Upper lobe of left lung (tissue), 6 donors: ENCODE data around the gene KIF13A. TPM values are rescaled to one million over a fixed set of nuclear protein-coding genes. Genes with fewer than 3 reads are reported as not detected.
"Not testable (repeated sequence)": the region's sequence is repeated elsewhere in the genome, so short reads cannot be mapped to it uniquely, and the experiment has no call there.

Experiments
- ATAC-seq, 2 donors: fragments of 200-7000 bp; cut with Tn5 transposase; one replicate each; pipeline ENCODE4 v1.9.1; 2022; ENCODE audit warnings: mild to moderate bottlenecking in 2 of 2, moderate library complexity in 2 of 2; ENCODE audit not compliant: low FRiP score in 2 of 2
- DNase-seq, 2 donors: peaks; one replicate each; pipeline ENCODE4 v3.0.0-alpha.2; 2019 to 2020
- H3K27ac ChIP-seq, 4 donors: fragments of 200-600 bp; sonication (generic); one replicate each; pipeline ENCODE4 v1.5.1; 2016 to 2019
- H3K27me3 ChIP-seq, 4 donors: fragments of 200-600 bp; sonication (generic); one replicate each; pipeline ENCODE4 v1.5.1; 2017 to 2019
- H3K36me3 ChIP-seq, 4 donors: fragments of 200-600 bp; sonication (generic); one replicate each; pipeline ENCODE4 v1.5.1; 2016 to 2019
- H3K4me1 ChIP-seq, 4 donors: fragments of 200-600 bp; sonication (generic); one replicate each; pipeline ENCODE4 v1.5.1; 2018 to 2019
- H3K4me3 ChIP-seq, 4 donors: fragments of 200-600 bp; sonication (generic); one replicate each; pipeline ENCODE4 v1.5.1; 2017 to 2019; ENCODE audit warnings: mild to moderate bottlenecking in 2 of 4, moderate library complexity in 1 of 4
- H3K9me3 ChIP-seq, 4 donors: fragments of 200-600 bp; sonication (generic); one replicate each; pipeline ENCODE4 v1.5.1; 2018 to 2019
- CTCF ChIP-seq, 6 experiments: fragments of 450-650 bp in 4 of 6; fragments of 200-600 bp in 2 of 6; sonication (generic) in 2 of 6; IDR thresholded peaks; one replicate each; pipeline ENCODE4 v1.5.1; 2016 to 2019; ENCODE audit warnings: antibody characterized with exemption in 6 of 6
- EP300 ChIP-seq, 4 donors: sonication (generic); formaldehyde crosslinking; IDR thresholded peaks; one replicate each; pipeline ENCODE4 v1.5.1; 2017; ENCODE audit warnings: antibody characterized with exemption in 4 of 4, control low read depth in 2 of 4
- POLR2A ChIP-seq, 4 donors: fragments of 450-650 bp; IDR thresholded peaks; one replicate each; pipeline ENCODE4 v1.5.1; 2016 to 2017; ENCODE audit warnings: antibody characterized with exemption in 4 of 4, mild to moderate bottlenecking in 2 of 4
- POLR2AphosphoS5 ChIP-seq, 2 donors: sonication (generic); formaldehyde crosslinking; IDR thresholded peaks; one replicate each; pipeline ENCODE4 v1.5.1; 2017; ENCODE audit warnings: antibody characterized with exemption in 2 of 2
- WGBS, 2 donors: methylation state at CpG; one replicate each; pipeline ENCODE4 v1.1.5; 2017 to 2018; 5-methylcytosine and 5-hydroxymethylcytosine counted together
- total RNA-seq, 6 donors: library from RNA; depleted of rRNA in 4 of 6; stranded (reverse); fragments of >200 nt in 4 of 6; gene quantifications; one replicate each; pipeline versions ENCODE4 v1.1.0 to v1.2.1, GENCODE V29; 2016 to 2021
- donor health status: DM: no; HTN: no; CAD: no; lungs with moderate emphysema.
- donor health status: DM: no; HTN: yes; CAD: no; lungs with severe emphysema.

The KIF13A gene
- total RNA-seq, 6 donors from 2014 or later, result 35.8 to 59.9 (median 49.0) TPM

DNA sequence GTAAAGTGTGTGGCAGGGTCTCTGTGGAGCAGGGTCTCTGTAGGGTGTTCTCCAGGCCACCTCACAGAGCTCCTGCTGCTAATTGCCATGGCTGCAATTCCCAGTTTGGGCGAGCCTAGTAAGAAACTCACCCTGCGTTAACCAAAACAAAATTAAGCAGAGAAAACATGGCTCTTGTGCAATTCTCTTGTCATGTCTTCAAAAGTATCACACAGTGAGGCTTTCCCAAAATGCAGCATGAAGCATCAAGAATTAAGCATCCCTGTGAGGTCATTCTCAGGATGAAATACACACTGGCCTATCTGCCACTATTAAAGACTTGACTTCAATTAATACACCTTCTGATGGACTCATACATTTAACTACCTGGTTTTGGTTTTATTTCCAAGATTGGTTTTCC is 72.8 kb downstream of the KIF13A start:
- no peaks in the 10 kb centered on the region for H3K27me3 ChIP-seq
- WGBS, 2 donors, result 83 to 85% methylated on average over 2 of the region's 2 CpGs
- no peak overlapping the region for H3K4me3 ChIP-seq
- H3K9me3 ChIP-seq, result no peaks in the 10 kb centered on the region
- TF ChIP-seq CTCF (IDR thresholded peaks at IDR 0.05), result no peak
- DNase-seq (no peak), ATAC-seq (no peak)
- H3K27ac ChIP-seq, result no peak overlapping the region
- H3K4me1 ChIP-seq, result peaks cover 0 to 17% (median 12%) of the 10 kb centered on the region in 4 donors
- H3K36me3 ChIP-seq, result no peaks in the 10 kb centered on the region

DNA sequence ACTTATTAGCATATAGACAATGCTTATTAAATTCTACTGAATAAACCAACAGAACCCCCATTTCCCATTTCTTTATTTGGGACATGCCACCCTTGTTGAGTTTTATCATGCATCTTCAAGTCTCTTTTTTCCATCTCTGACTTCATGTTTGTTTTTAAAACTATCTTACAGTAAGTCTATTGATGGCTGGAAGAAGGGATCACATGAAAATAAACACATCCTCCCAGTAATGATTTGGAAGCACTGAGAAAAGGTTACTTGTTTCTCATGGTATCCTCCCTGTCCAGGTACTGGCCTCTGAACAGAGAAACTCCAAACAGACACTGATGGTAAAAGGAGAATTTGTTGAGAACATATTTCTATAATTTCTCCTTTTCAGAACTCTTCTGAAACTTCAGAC is 74.9 kb downstream of the KIF13A start:
- no peaks in the 10 kb centered on the region for H3K36me3 ChIP-seq
- no peak overlapping the region for H3K27ac ChIP-seq
- TF ChIP-seq POLR2A (IDR thresholded peaks at IDR 0.05), result no peak
- no peak for TF ChIP-seq CTCF (IDR thresholded peaks at IDR 0.05)
- no peak for TF ChIP-seq EP300 (IDR thresholded peaks at IDR 0.05)

GRCh38 chr6:17911656-17912055 is 75.8 kb downstream of the KIF13A start:
- H3K4me1 ChIP-seq, result peaks cover 24 to 28% (median 26%) of the 10 kb centered on the region in 4 donors

More for the DNA sequence above, 74.9 kb downstream of the KIF13A start:
- H3K27me3 ChIP-seq, result no peaks in the 10 kb centered on the region
- H3K4me1 ChIP-seq, result peaks cover 15 to 19% (median 18%) of the 10 kb centered on the region in 4 donors
- no peak for DNase-seq
- no peak for ATAC-seq
- H3K9me3 ChIP-seq, result no peaks in the 10 kb centered on the region
- no peak overlapping the region for H3K4me3 ChIP-seq

DNA sequence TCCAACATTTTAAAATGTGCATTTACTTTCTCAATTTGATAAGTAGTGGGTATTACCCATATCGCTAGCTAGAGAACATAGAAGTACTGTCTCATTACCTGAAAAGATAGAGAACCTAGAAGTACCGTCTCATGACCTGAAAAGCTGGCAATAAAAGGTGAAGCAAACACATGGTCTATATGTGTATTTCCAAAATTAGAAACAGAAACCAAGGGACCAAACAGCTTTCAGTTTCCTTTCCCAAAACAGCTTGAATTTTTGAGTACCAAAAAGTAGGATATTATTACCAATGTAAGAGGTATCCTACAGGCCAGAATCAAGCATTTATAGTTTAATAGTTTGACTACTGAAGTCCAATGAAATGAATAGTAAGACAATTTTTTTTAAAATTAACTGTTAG is 77.2 kb downstream of the KIF13A start:
- TF ChIP-seq POLR2AphosphoS5 (IDR thresholded peaks at IDR 0.05) (no peak), POLR2A (IDR thresholded peaks at IDR 0.05) (no peak)
- Histone ChIP-seq H3K27me3 (no peaks in the 10 kb centered on the region), H3K27ac (no peak overlapping the region), H3K9me3 (no peaks in the 10 kb centered on the region), H3K4me1 (peaks cover 33 to 42% (median 37%) of the 10 kb centered on the region in 4 donors), H3K36me3 (no peaks in the 10 kb centered on the region), H3K4me3 (no peak overlapping the region)
- DNase-seq, result no peak
- 49 to 56% methylated on average over 2 of the region's 2 CpGs for WGBS, 2 donors
- ATAC-seq, result no peak

More at GRCh38 chr6:17911656-17912055, 75.8 kb downstream of the KIF13A start:
- H3K9me3 ChIP-seq, H3K27me3 ChIP-seq, DNase-seq, H3K27ac ChIP-seq, H3K36me3 ChIP-seq, H3K4me3 ChIP-seq, ATAC-seq: not testable (repeated sequence)
- 91 to 98% methylated on average over 11 of the region's 11 CpGs for WGBS, 2 donors

DNA sequence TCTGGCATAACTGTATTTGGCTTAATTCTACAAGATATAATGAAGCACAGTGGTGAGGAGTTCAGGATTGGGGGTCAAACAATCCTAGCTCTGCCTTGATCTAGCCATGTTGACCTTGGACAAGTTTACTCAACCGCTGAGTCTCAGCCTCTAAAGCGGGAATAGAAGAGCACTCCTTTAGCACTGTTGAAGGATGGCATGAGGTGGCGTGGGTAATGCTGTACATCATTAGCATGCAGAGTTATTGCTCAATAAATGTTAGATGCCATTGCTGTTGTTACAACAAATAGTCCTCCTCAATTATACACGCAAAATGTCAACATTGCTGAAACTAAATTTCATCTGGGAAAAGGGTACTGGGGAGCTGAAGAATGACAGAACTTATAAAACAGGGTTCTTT is 78.6 kb downstream of the KIF13A start:
- Histone ChIP-seq H3K27ac (peak overlapping the region; percentile 69 to 82 (median 74)), H3K4me1 (peaks cover 45 to 53% (median 47%) of the 10 kb centered on the region in 4 donors), H3K27me3 (no peaks in the 10 kb centered on the region), H3K36me3 (no peaks in the 10 kb centered on the region), H3K4me3 (no peak overlapping the region), H3K9me3 (no peaks in the 10 kb centered on the region)
- ATAC-seq (peak in 1 of 2 donors; percentile 11), DNase-seq (no peak)
- WGBS, 2 donors, result 62 to 78% methylated on average over 4 of the region's 4 CpGs
- TF ChIP-seq POLR2AphosphoS5 (IDR thresholded peaks at IDR 0.05), result no peak

- WGBS, 2 donors, result 29 to 55% methylated on average over 7 of the region's 7 CpGs
- DNase-seq (peak in 1 of 2 donors; percentile 91), ATAC-seq (peak; percentile 90 to 95)
- peak; percentile 81 to 97 for TF ChIP-seq POLR2AphosphoS5 (IDR thresholded peaks at IDR 0.05)
- TF ChIP-seq POLR2A (IDR thresholded peaks at IDR 0.05), result peak in 1 of 4 donors; percentile 37
- peak in 2 of 6 experiments; percentile 15 to 16 for TF ChIP-seq CTCF (IDR thresholded peaks at IDR 0.05)
- TF ChIP-seq EP300 (IDR thresholded peaks at IDR 0.05), result peak in 2 of 4 donors; percentile 78 to 93
- H3K36me3 ChIP-seq, result no peaks in the 10 kb centered on the region
- peaks cover 48 to 58% (median 54%) of the 10 kb centered on the region in 4 donors for H3K4me1 ChIP-seq
- peak overlapping the region; percentile 69 to 82 (median 74) for H3K27ac ChIP-seq
- H3K9me3 ChIP-seq, result no peaks in the 10 kb centered on the region
- H3K27me3 ChIP-seq, result no peaks in the 10 kb centered on the region
- no peak overlapping the region for H3K4me3 ChIP-seq
These were observed 79.8 kb downstream of the KIF13A start for GRCh38 chr6:17907406-17908229.
